Inflammatory macrophage treated with lipopolysaccharide for 1 hour (primary cell): ENCODE results near the gene CPA2.
"Not testable (repeated sequence)": the region's sequence is repeated elsewhere in the genome, so short reads cannot be mapped to it uniquely, and the experiment has no call there.

ENCODE experiments used
- DNase-seq, 2 donors: peaks; one replicate each; pipeline ENCODE4 v3.0.0-alpha.2; 2020 to 2022

Gene CPA2

DNA sequence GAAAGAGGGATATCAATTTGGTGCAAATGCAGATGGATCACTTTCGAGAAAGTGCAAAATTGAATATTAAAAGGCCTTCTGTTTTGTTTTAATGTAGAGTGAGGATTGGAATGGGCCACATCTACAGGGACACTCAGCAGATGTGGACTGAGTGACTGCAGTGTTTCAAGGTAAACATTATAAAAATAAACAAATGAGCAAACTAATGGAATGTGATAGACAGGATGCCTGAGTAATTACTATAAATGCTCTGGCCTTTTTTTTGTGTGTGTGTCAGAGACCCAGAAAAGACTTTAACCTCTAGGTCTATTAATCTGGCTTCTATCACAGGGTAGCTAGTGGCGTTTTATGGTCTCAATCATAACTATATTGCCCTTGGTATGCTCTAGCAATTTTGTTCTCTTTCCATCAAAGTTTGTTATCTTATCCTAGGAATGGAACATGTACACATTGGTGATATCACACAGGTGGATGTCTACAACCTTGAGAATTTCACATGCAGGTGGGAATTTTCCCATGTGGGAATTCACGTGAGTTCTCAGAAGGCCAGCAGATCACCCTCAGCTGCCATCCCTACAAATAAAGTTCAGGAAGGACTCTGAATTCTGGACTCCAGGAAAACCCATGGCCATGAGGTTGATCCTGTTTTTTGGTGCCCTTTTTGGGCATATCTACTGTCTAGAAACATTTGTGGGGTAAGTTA is at the start of gene CPA2:
CPA2 (plus strand) TSS at position 606 of the 703 bp plus-strand sequence; CDS start at position 625, 19 bp downstream.
- no peak for DNase-seq

GRCh38 chr7:130218806-130219620 is 47.6 kb upstream of the CPA2 start:
- no peak for DNase-seq

- no peak for DNase-seq
Observed at GRCh38 chr7:130219871-130220270, 46.8 kb upstream of the CPA2 start.

DNA sequence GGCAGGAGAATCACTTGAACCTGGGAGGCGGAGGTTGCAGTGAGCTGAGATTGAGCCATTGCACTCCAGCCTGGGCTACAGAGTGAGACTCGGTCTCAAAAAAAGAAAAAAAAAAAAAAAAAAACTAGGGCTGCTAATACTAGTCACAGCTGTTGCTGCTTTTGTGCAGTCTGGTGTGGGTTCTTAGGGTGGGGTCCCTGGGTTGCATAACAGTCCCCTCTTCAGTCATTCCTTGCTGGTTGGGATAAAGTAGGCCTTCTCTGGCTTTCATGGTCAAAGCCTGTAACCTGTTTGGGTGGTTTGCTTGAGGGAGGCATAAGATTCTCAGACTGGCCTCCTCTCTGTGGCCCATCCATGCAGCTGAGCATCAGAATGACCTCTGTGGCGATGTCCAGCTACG is 44.9 kb upstream of the CPA2 start:
- DNase-seq: no peak

GRCh38 chr7:130223646-130224045 is 43.0 kb upstream of the CPA2 start:
- DNase-seq: no peak

- DNase-seq: no peak
Observed at GRCh38 chr7:130224210-130224609, 42.5 kb upstream of the CPA2 start.

DNA sequence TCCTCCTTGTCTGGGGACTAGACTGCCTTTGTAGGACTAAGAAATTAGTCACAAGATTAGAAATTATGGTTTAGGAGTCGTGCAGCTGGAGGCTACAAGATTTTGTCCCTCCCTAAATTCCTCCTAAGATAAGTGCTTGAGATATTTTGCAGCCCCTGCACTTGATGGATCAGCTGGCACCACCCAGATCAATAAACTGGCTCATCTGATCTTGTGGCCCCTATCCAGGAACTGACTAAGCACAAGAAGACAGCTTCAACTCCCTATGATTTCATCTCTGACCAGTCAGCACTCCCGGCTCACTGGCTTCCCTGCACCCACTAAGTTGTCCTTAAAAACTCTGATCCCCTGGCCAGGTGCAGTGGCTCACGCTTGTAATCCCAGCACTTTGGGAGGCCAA is 41.7 kb upstream of the CPA2 start:
- DNase-seq: not testable (repeated sequence)

- DNase-seq: no peak
Observed at GRCh38 chr7:130226333-130226732, 40.3 kb upstream of the CPA2 start.

GRCh38 chr7:130227883-130228575 is 38.6 kb upstream of the CPA2 start:
- no peak for DNase-seq

DNA sequence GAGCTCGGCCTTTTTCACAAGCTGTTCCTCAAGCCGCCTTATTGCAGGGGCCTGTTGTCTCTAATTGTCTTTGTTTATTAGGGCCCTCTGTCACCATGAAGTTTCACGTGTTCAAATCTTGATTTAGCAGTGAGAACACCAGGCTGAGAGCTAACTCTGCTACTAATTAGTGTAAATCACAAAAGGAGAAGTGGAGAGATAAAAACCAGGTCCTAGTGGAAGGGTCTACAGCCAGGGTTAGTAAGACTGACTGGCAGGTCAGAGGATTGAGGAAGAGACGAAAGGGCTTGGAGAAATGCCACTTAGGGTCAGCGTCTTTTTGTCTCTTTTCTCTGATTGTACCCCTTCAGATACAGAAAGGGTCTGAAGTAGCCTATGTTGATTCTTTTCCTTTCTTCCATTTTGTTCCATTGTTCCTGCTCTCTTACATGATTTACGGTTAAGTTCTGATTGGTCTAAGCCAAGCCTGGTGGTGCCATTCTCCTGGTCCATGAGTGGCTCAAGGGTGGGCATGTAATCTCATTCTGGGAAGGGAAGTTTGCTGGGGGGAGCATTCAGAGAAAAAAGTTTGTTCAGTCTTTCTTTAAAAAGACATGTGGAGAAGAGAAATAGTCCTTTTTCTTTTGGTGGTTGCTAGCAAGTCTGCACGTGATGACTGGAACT is 37.7 kb upstream of the CPA2 start:
- no peak for DNase-seq

GRCh38 chr7:130229981-130230380 is 36.7 kb upstream of the CPA2 start:
- not testable (repeated sequence) for DNase-seq

GRCh38 chr7:130231792-130232191 is 34.9 kb upstream of the CPA2 start:
- no peak for DNase-seq

DNA sequence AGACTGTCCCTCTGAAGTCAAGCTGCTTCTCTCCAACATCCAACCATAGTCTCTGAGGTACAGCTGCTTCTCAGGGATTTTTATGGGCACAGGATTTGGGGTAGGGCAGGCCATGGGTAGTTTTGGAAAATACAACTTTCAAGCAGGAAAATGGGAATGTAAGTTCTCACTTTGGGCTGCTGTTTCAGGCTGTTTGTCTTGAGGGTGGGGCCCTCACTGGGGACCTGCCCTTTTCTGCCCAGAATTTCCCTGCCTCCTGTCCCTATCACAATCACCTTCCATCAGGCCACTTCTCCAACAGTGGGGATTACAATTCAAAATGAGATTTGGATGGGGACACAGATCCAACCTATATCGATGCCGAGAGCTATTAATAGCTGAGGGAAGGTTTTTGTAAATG is 34.5 kb upstream of the CPA2 start:
- no peak for DNase-seq

GRCh38 chr7:130234078-130234477 is 32.6 kb upstream of the CPA2 start:
- no peak for DNase-seq

- DNase-seq: not testable (repeated sequence)
Observed at GRCh38 chr7:130236361-130236760, 30.3 kb upstream of the CPA2 start.

DNA sequence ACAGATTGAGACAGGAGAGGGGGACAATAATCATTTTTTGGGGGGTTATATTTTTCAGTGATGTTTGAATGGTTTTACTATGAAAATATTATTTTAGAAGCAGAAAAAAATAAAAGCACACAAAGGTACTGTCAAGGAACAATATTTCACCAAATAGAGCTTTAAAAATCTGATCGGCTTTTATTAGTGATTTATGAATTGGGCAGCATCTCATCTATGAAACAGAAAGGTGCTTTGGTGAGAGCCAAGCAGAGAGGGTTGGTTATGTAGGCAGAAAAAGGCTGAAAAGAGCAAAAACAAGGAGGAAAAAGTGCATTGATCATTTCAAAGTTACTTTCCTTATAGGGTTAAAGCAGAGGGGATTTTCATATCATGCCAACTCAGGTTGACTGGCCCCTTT is 26.4 kb upstream of the CPA2 start:
- no peak for DNase-seq

GRCh38 chr7:130242198-130243014 is 24.3 kb upstream of the CPA2 start:
- peak; percentile 14 to 64 for DNase-seq

- DNase-seq: peak in 1 of 2 donors; percentile 11
Observed at GRCh38 chr7:130243486-130243885, 23.2 kb upstream of the CPA2 start.

GRCh38 chr7:130246491-130246890 is 20.2 kb upstream of the CPA2 start:
- DNase-seq: not testable (repeated sequence)

DNA sequence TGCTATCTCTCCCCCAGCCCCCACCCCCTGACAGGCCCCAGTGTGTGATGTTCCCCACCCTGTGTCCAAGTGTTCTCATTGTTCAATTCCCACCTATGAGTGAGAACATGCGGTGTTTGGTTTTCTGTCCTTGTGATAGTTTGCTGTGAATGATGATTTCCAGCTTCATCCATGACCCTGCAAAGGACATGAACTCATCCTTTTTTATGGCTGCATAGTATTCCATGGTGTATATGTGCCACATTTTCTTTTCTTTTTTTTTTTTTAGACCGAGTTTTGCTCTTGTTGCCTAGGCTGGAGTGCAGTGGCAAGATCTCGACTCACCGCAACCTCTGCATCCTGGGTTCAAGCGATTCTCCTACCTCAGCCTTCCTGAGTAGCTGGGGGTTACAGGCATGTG is 17.8 kb upstream of the CPA2 start:
- DNase-seq: not testable (repeated sequence)

DNA sequence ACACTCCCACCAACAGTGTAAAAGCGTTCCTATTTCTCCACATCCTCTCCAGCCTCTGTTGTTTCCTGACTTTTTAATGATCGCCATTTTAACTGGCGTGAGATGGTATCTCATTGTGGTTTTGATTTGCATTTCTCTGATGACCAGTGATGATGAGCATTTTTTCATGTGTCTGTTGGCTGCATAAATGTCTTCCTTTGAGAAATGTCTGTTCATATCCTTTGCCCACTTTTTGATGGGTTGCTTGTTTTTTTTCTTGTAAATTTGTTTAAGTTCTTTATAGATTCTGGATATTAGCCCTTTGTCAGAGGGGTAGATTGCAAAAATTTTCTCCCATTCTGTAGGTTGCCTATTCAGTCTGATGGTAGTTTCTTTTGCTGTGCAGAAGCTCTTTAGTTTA is 17.0 kb upstream of the CPA2 start:
- DNase-seq: not testable (repeated sequence)

GRCh38 chr7:130254555-130254954 is 12.1 kb upstream of the CPA2 start:
- no peak for DNase-seq
